Neural crest cell (in vitro differentiated cells): ENCODE measurements around the gene SLCO1A2. TPM values are rescaled to one million over a fixed set of nuclear protein-coding genes. Genes with fewer than 3 reads are reported as not detected.
"Not testable (repeated sequence)": the region's sequence is repeated elsewhere in the genome, so short reads cannot be mapped to it uniquely, and the experiment has no call there.

Experiments used
- DNase-seq: peaks from one replicate; pipeline ENCODE4 v3.0.0; 2021; ENCODE audit warnings: low read depth, mixed read lengths, low spot score
- H3K27ac Mint-ChIP-seq: one replicate; pipeline ENCODE4 v1.8.0; 2021; ENCODE audit warnings: mild to moderate bottlenecking, mixed read lengths; ENCODE audit not compliant: unreplicated experiment
- H3K27me3 Mint-ChIP-seq: 2 replicates; pipeline ENCODE4 v1.8.0; 2021; ENCODE audit warnings: low read depth, mild to moderate bottlenecking, mixed read lengths
- H3K36me3 Mint-ChIP-seq: 2 replicates; pipeline ENCODE4 v1.8.0; 2021; ENCODE audit warnings: low read depth, mild to moderate bottlenecking, mixed read lengths
- H3K4me1 Mint-ChIP-seq: 2 replicates; pipeline ENCODE4 v1.8.0; 2021; ENCODE audit warnings: mixed read lengths
- H3K4me3 Mint-ChIP-seq: one replicate; pipeline ENCODE4 v1.8.0; 2021; ENCODE audit warnings: mild to moderate bottlenecking, mixed read lengths
- H3K9me3 Mint-ChIP-seq: 2 replicates; pipeline ENCODE4 v1.8.0; 2021; ENCODE audit warnings: mixed read lengths
- total RNA-seq: library from RNA; stranded (reverse); gene quantifications from 2 replicates; pipeline ENCODE4 v1.2.1, GENCODE V29; 2021
- TF ChIP-seq, protein P1 (sequence below): fragments of 200-600 bp; sonication (generic); conservative IDR thresholded peaks from 2 replicates; pipeline ENCODE4 v1.5.0; 2021; ENCODE audit warnings: antibody characterized with exemption, mild to moderate bottlenecking

Gene SLCO1A2
- total RNA-seq, 1 donor from 2014 or later, result 5.4 TPM

GRCh38 chr12:21370845-21371449 is 36.2 kb upstream of the SLCO1A2 start:
- H3K4me1 Mint-ChIP-seq, result no peaks in the 10 kb centered on the region
- no peak for DNase-seq

DNA sequence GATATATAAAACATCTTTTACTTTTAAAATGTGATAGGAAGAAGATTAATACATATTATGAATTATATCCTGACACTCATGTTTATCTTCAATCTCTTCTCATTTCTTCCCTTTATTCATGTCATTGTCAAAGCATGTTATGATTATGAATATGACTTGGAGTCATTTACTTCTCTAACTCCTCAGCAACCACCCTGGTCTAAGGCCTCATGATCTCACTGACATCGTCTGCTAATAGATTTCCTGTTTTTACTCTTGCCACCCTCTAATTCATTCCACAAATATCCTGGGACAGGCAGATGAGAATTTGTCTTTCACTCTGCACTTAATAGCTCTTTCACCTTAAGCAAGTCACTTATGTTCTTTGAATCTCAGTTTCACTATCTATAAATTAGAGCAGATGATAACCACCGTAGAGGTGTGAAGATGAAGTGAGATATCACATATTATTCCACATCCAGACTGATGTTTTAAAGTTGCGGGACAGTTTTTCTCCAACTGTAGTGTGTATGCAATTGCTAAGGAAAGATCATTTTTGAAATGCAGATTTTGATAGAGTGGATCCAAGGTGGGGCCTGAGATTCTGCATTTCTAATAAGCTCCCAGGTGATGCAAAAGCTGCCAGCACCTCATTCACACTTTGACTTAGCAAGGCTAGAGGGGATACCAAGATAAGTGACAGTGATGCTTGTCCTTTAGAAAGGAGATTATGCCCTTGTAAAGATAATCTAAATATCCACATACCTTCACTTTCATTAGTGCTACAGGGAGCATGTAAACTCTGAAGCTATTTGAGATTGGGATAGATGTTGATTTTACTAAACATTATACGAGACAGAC is 34.6 kb upstream of the SLCO1A2 start:
- H3K27me3 Mint-ChIP-seq, result no peaks in the 10 kb centered on the region
- peaks cover 4% of the 10 kb centered on the region for H3K36me3 Mint-ChIP-seq

More at GRCh38 chr12:21370845-21371449, 36.2 kb upstream of the SLCO1A2 start:
- H3K27me3 Mint-ChIP-seq, result no peaks in the 10 kb centered on the region
- H3K4me3 Mint-ChIP-seq, result no peak overlapping the region
- TF ChIP-seq, protein P1, sequence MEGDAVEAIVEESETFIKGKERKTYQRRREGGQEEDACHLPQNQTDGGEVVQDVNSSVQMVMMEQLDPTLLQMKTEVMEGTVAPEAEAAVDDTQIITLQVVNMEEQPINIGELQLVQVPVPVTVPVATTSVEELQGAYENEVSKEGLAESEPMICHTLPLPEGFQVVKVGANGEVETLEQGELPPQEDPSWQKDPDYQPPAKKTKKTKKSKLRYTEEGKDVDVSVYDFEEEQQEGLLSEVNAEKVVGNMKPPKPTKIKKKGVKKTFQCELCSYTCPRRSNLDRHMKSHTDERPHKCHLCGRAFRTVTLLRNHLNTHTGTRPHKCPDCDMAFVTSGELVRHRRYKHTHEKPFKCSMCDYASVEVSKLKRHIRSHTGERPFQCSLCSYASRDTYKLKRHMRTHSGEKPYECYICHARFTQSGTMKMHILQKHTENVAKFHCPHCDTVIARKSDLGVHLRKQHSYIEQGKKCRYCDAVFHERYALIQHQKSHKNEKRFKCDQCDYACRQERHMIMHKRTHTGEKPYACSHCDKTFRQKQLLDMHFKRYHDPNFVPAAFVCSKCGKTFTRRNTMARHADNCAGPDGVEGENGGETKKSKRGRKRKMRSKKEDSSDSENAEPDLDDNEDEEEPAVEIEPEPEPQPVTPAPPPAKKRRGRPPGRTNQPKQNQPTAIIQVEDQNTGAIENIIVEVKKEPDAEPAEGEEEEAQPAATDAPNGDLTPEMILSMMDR, result no peak
- no peaks in the 10 kb centered on the region for H3K36me3 Mint-ChIP-seq
- H3K9me3 Mint-ChIP-seq, result no peaks in the 10 kb centered on the region
- H3K27ac Mint-ChIP-seq, result no peak overlapping the region

GRCh38 chr12:21360632-21361031 is 25.9 kb upstream of the SLCO1A2 start:
- not testable (repeated sequence) for H3K36me3 Mint-ChIP-seq, H3K9me3 Mint-ChIP-seq, H3K27ac Mint-ChIP-seq, H3K4me3 Mint-ChIP-seq, H3K27me3 Mint-ChIP-seq, H3K4me1 Mint-ChIP-seq, DNase-seq

More for the DNA sequence above, 34.6 kb upstream of the SLCO1A2 start:
- no peaks in the 10 kb centered on the region for H3K4me1 Mint-ChIP-seq
- DNase-seq, result no peak
- TF ChIP-seq, protein P1, result no peak
- no peak overlapping the region for H3K27ac Mint-ChIP-seq
- no peak overlapping the region for H3K4me3 Mint-ChIP-seq
- no peaks in the 10 kb centered on the region for H3K9me3 Mint-ChIP-seq

DNA sequence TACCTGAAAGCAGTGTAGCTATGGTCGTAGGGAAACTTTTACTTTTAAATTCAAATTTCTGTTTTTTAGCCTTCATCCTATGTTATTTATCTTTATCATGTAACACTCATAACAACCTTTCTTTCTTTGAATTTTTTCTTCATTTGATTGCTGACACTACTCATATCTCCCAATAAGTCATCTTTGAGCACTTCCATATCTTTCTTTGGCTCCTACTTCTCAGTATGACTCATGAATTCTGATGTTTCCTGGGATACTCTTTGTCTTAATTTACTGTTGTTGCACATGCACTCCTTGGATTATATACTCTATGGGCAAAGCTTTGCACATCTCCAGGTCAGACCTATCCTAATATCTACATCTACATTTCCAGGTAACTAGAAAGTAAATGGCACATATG is 19.9 kb upstream of the SLCO1A2 start:
- Mint-ChIP-seq H3K27me3 (no peaks in the 10 kb centered on the region), H3K4me3 (no peak overlapping the region), H3K27ac (no peak overlapping the region), H3K4me1 (no peaks in the 10 kb centered on the region), H3K9me3 (no peaks in the 10 kb centered on the region), H3K36me3 (no peaks in the 10 kb centered on the region)
- TF ChIP-seq, protein P1, result no peak
- no peak for DNase-seq

DNA sequence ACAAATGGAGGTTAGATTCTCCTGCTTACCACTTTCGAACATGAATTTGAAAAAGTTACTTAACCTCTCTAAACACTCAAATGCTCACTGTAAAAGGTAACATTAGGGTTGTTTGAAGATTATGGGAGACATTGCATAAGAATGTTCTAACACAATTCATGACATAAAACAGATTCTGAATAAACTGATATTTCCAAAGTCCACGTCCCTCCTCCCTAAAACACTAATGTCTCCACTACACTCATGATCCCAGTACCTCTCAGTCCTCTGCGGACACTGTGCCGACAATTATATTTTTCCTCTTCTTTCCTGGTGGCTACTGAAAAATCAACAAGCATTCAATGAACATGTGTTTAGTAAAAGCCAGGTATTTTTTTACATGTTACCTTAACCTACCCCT is 19.2 kb upstream of the SLCO1A2 start:
- Mint-ChIP-seq H3K4me3 (no peak overlapping the region), H3K27me3 (no peaks in the 10 kb centered on the region)

More for the DNA sequence above, 19.2 kb upstream of the SLCO1A2 start:
- no peaks in the 10 kb centered on the region for H3K4me1 Mint-ChIP-seq
- H3K27ac Mint-ChIP-seq, result no peak overlapping the region
- no peaks in the 10 kb centered on the region for H3K9me3 Mint-ChIP-seq
- TF ChIP-seq, protein P1, result no peak
- no peaks in the 10 kb centered on the region for H3K36me3 Mint-ChIP-seq
- DNase-seq, result no peak
